Naive thymus-derived CD4-positive, alpha-beta T cell (primary cell): ENCODE measurements around the gene SLC34A3. TPM values are rescaled to one million over a fixed set of nuclear protein-coding genes. Genes with fewer than 3 reads are reported as not detected.

Experiments
- ATAC-seq: fragments of 150-1000 bp; cut with Tn5 transposase; 2 replicates; pipeline ENCODE4 v1.10.0; 2021; ENCODE audit warnings: mild to moderate bottlenecking, moderate library complexity
- CTCF ChIA-PET: fragments of 350-600 bp; sonication (Branson Sonifier 250); formaldehyde crosslinking; loops from one replicate; lab custom pipeline; 2021; ENCODE audit warnings: antibody characterized with exemption; lab: Charles Lee
- POLR2A ChIA-PET: fragments of 350-600 bp; sonication (Branson Sonifier 250); formaldehyde crosslinking; loops from one replicate; lab custom pipeline; 2021; ENCODE audit warnings: antibody characterized with exemption, inconsistent platforms; lab: Charles Lee
- DNase-seq, 9 donors: peaks; one replicate each; pipeline versions ENCODE4 v3.0.0 to v3.0.0-alpha.2; 2020 to 2022; ENCODE audit warnings: mixed read lengths in 1 of 9
- H3K27ac ChIP-seq: one replicate; pipeline ENCODE4 v1.7.0; 2013; ENCODE audit warnings: mild to moderate bottlenecking, low read depth, low read length, moderate library complexity
- H3K27me3 ChIP-seq, 2 donors: one replicate each; pipeline ENCODE4 v1.7.0; 2013; ENCODE audit warnings: low read length in 2 of 2, mild to moderate bottlenecking in 2 of 2, moderate library complexity in 2 of 2; ENCODE audit not compliant: control insufficient read depth in 2 of 2, insufficient read depth in 2 of 2
- H3K36me3 ChIP-seq, 3 experiments: 1 replicate in 2 of 3; 2 replicates in 1 of 3; pipeline ENCODE4 v1.7.0; 2013; ENCODE audit warnings: low read length in 3 of 3, mild to moderate bottlenecking in 3 of 3, moderate library complexity in 1 of 3; ENCODE audit not compliant: insufficient read depth in 3 of 3, control insufficient read depth in 2 of 3
- H3K4me1 ChIP-seq, 2 donors: one replicate each; pipeline ENCODE4 v1.7.0; 2013; ENCODE audit warnings: low read length in 2 of 2, mild to moderate bottlenecking in 2 of 2, moderate library complexity in 1 of 2; ENCODE audit not compliant: control insufficient read depth in 2 of 2, insufficient read depth in 2 of 2
- H3K4me3 ChIP-seq: 2 replicates; pipeline ENCODE4 v1.7.0; 2013; ENCODE audit warnings: mild to moderate bottlenecking, low read length
- H3K9me3 ChIP-seq, 3 experiments: 1 replicate in 2 of 3; 2 replicates in 1 of 3; pipeline ENCODE4 v1.7.0; 2013; ENCODE audit warnings: low read length in 3 of 3; ENCODE audit not compliant: control insufficient read depth in 2 of 3
- H3K27ac Mint-ChIP-seq, 9 donors: one replicate each; pipeline ENCODE4 v1.8.0; 2020 to 2022; ENCODE audit warnings: mixed read lengths in 9 of 9, mild to moderate bottlenecking in 8 of 9, moderate library complexity in 5 of 9, inconsistent platforms in 2 of 9
- H3K27me3 Mint-ChIP-seq, 5 donors: one replicate each; pipeline ENCODE4 v1.8.0; 2021 to 2022; ENCODE audit warnings: mixed read lengths in 5 of 5, mild to moderate bottlenecking in 1 of 5
- H3K36me3 Mint-ChIP-seq, 5 donors: one replicate each; pipeline ENCODE4 v1.8.0; 2020 to 2022; ENCODE audit warnings: mixed read lengths in 5 of 5, mild to moderate bottlenecking in 3 of 5, inconsistent platforms in 1 of 5
- H3K4me1 Mint-ChIP-seq, 7 donors: one replicate each; pipeline ENCODE4 v1.8.0; 2020 to 2022; ENCODE audit warnings: mixed read lengths in 7 of 7, mild to moderate bottlenecking in 3 of 7, inconsistent platforms in 1 of 7
- H3K4me3 Mint-ChIP-seq, 10 donors: one replicate each; pipeline ENCODE4 v1.8.0; 2020 to 2022; ENCODE audit warnings: mild to moderate bottlenecking in 10 of 10, mixed read lengths in 10 of 10, moderate library complexity in 6 of 10, inconsistent platforms in 2 of 10
- H3K9me3 Mint-ChIP-seq, 11 donors: one replicate each; pipeline ENCODE4 v1.8.0; 2020 to 2022; ENCODE audit warnings: mixed read lengths in 11 of 11, mild to moderate bottlenecking in 4 of 11, inconsistent platforms in 1 of 11, moderate library complexity in 1 of 11
- intact Hi-C, 2 donors: fragments of 100-400 bp; cut with micrococcal nuclease; formaldehyde crosslinking; loops; one replicate each; pipeline ENCODE4 v1.15.1; 2023
- polyA plus RNA-seq, 2 donors: library from polyadenylated mRNA; unstranded; fragments of 300-500 nt; fragmentation: Illumina TruSeq; gene quantifications; one replicate each; pipeline ENCODE4 v1.2.3, GENCODE V29; 2021
- total RNA-seq, 6 experiments: library from RNA in 5 of 6; stranded (reverse) in 5 of 6; gene quantifications; 1 replicate in 5 of 6; 2 replicates in 1 of 6; pipeline ENCODE4 v1.2.3 and lab custom pipeline; 2021 to 2026

SLC34A3 gene
- total and polyA plus RNA-seq, 7 experiments from 2014 or later, result 0.16 TPM; not detected in 5

DNA sequence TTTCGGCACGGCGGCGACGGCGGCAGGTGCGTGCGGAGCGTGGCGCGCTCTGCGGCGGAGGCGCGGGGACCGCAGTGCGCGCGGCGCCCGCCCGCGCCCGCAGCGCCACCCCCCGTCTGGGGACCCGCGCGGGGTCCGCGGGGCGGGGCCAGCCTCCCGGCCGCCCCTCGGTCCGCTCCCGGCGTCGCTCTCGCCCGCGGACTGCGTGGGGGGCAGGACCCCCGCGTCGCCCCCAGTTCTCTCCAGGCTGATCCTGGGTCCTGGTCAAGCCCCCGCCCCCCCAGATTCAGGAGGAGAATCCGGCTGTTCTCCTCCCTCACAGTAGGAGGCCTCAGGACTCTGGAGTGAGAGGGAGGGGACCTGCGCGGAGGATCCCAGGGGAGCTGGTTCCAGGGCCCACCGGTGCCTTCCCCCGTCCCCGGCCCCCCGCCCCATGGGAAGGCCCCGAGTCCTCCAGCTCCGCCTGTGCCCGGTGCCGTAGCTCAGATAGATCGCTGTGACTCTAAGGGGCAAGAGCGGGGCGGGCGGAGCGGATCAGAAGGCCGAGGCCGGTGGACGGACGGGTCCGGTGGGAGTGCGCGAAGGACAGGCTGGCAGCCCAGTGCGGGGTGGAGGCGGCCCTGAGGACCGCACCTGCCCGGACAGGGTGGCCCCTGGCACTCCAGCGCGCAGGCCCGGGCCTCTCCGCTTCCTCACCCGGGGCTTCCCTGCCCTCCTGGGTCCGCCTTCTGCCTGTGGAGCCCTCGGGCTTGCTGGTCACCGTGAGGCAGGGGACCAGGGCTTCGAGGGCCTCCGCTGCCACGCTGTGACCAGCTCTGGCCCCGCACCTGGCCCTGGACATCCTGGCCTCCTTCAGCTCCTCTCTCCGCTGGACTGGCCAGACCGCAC lies 8.3 kb upstream of the SLC34A3 start, which contains the start of gene RNF208:
RNF208 (minus strand) TSS at position 51 of the 888 bp plus-strand sequence. CDS start 1,028 bp downstream, outside the sequence.
- peak within 1 kb of the TSS in 5 of 9 donors; percentile 54 to 92 (median 75) for H3K27ac Mint-ChIP-seq
- H3K36me3 Mint-ChIP-seq, result no peaks in the 10 kb centered on the region
- CTCF ChIA-PET, result interaction anchor here (0.9 to 1.5 kb wide), 3 partner anchors 13 to 176 kb away, joined by 3 to 4 read pairs (median 3); partner anchors contain the start of genes NPDC1 and TPRN
- no peaks in the 10 kb centered on the region for H3K27me3 ChIP-seq
- peak within 1 kb of the TSS; percentile 69 for H3K4me3 ChIP-seq
- no peaks in the 10 kb centered on the region for H3K9me3 Mint-ChIP-seq
- no peaks in the 10 kb centered on the region for H3K36me3 ChIP-seq
- H3K4me1 Mint-ChIP-seq, result peaks cover under 1 to 12% (median 4%) of the 10 kb centered on the region in 7 donors
- H3K9me3 ChIP-seq, result no peaks in the 10 kb centered on the region
- POLR2A ChIA-PET, result interaction anchor here (0.8 to 4.9 kb wide), 19 partner anchors 13 to 152 kb away, joined by 3 to 42 read pairs (median 6); partner anchors contain the start of genes ANAPC2, MAN1B1, NDOR1 and SAPCD2
- intact Hi-C loops, result loop anchor here (1.0 to 10.0 kb wide), 17 partner anchors 14 to 675 kb away; partner anchors contain the start of genes ANAPC2 (in 2 of the 2), MAN1B1 (in 2 of the 2), NDOR1 (in 2 of the 2) and NELFB (in 2 of the 2)
- H3K27me3 Mint-ChIP-seq, result peaks cover 0 to 1% (median 0%) of the 10 kb centered on the region in 5 donors
- ATAC-seq (no peak), DNase-seq (peak in 4 of 9 donors; percentile 26 to 51 (median 31))
- H3K27ac ChIP-seq, result peak within 1 kb of the TSS; percentile 80
- peak within 1 kb of the TSS; percentile 78 to 88 (median 82) for H3K4me3 Mint-ChIP-seq
- peaks cover 8% of the 10 kb centered on the region in 2 donors for H3K4me1 ChIP-seq

DNA sequence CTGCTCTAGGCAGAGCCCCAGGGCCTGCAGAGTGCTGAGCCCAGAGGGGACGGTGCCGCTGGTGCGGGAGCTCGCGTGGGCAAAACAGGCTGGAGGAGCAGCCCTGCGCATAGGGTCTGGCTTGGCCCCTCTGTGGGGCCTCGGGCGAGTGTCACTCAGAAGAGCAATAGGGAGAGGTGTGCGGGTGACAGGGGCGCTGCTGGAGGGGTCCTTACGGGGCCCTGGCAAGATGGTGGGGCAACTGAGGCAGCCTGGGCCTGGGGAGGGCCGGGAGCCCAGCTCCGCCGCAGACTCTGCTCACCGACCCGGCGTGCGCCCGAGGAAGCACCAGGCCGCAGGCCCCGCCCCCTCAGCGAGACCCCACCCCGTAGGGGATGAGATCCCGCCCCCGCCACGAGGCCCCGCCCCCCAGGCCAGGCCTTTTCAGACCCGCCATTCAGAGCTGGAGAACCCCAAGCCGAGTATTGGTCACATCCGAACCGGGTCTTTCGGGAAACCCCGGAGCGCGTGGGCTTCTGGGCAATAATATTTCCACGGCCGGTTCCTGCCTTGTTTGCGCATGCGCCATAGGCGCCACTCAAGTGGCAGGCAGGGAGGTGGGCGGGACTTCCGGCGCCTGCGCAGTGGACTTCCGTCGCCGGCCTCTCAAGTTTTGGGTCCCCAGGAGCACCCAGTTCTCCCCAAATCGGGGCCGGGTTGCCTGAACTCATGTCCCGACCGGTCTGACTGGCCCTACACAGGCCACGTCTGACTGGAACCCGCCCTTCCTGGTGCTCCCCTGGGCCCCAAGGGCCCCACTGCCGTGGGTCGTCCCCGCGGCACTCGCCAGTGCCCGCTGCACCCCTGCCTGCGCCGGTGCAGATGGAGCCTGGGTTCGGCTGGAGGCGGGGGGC lies 7.4 kb upstream of the SLC34A3 start:
- peak overlapping the region; percentile 86 for H3K4me3 ChIP-seq
- CTCF ChIA-PET, result interaction anchor here (0.5 to 1.5 kb wide), 5 partner anchors 12 to 226 kb away, joined by 3 to 4 read pairs (median 3); partner anchors contain the start of genes NPDC1 and SSNA1
- H3K9me3 Mint-ChIP-seq, result no peaks in the 10 kb centered on the region

GRCh38 chr9:137224830-137225694 lies 5.6 kb upstream of the SLC34A3 start, which contains the start of gene CYSRT1:
CYSRT1 (plus strand) TSS chr9:137225174; CDS start chr9:137225622, 448 bp downstream.
- intact Hi-C loops, result loop anchor here in 1 of 2 donors (5.0 to 10.0 kb wide), 2 partner anchors 280 to 678 kb away; partner anchors contain the start of genes C8G, FBXW5 and NOTCH1
- Mint-ChIP-seq H3K27me3 (peaks cover 0 to 6% (median 4%) of the 10 kb centered on the region in 5 donors), H3K9me3 (no peaks in the 10 kb centered on the region), H3K27ac (peak within 1 kb of the TSS in 8 of 9 donors; percentile 21 to 92 (median 73)), H3K4me1 (peaks cover 5 to 15% (median 6%) of the 10 kb centered on the region in 7 donors), H3K4me3 (peak within 1 kb of the TSS; percentile 78 to 88 (median 82)), H3K36me3 (no peaks in the 10 kb centered on the region)
- H3K27me3 ChIP-seq, result no peaks in the 10 kb centered on the region
- POLR2A ChIA-PET, result interaction anchor here (0.6 to 4.9 kb wide), 10 partner anchors 16 to 138 kb away, joined by 3 to 42 read pairs (median 6); partner anchors contain the start of genes ANAPC2, MAN1B1, NDOR1 and SSNA1
- DNase-seq (no peak), ATAC-seq (no peak)
- no peaks in the 10 kb centered on the region for H3K36me3 ChIP-seq
- no peaks in the 10 kb centered on the region for H3K9me3 ChIP-seq
- peaks cover 9 to 11% of the 10 kb centered on the region in 2 donors for H3K4me1 ChIP-seq
- H3K27ac ChIP-seq, result peak within 1 kb of the TSS; percentile 91
- peak within 1 kb of the TSS; percentile 86 for H3K4me3 ChIP-seq
- CTCF ChIA-PET, result interaction anchor here (0.9 to 1.2 kb wide), 3 partner anchors 12 to 129 kb away, joined by 3 read pairs; no protein-coding TSS in a partner anchor

More for the DNA sequence above, 7.4 kb upstream of the SLC34A3 start:
- intact Hi-C loops, result loop anchor here (1.0 to 10.0 kb wide), 17 partner anchors 13 to 676 kb away; partner anchors contain the start of genes ANAPC2 (in 2 of the 2), MAN1B1 (in 2 of the 2), NDOR1 (in 2 of the 2) and NELFB (in 2 of the 2)
- peak overlapping the region in 7 of 9 donors; percentile 21 to 92 (median 75) for H3K27ac Mint-ChIP-seq
- no peaks in the 10 kb centered on the region for H3K36me3 ChIP-seq
- H3K27ac ChIP-seq, result peak overlapping the region; percentile 91
- ATAC-seq (peak; percentile 97), DNase-seq (peak; percentile 93 to 99 (median 99))
- H3K27me3 Mint-ChIP-seq, result peaks cover 0 to 6% (median 4%) of the 10 kb centered on the region in 5 donors
- no peaks in the 10 kb centered on the region for H3K36me3 Mint-ChIP-seq
- POLR2A ChIA-PET, result interaction anchor here (0.5 to 4.9 kb wide), 25 partner anchors 13 to 153 kb away, joined by 3 to 42 read pairs (median 4); partner anchors contain the start of genes ANAPC2, MAN1B1, NDOR1 and NELFB
- peaks cover 5 to 15% (median 6%) of the 10 kb centered on the region in 7 donors for H3K4me1 Mint-ChIP-seq
- no peaks in the 10 kb centered on the region for H3K27me3 ChIP-seq
- H3K9me3 ChIP-seq, result no peaks in the 10 kb centered on the region
- H3K4me1 ChIP-seq, result peaks cover 9 to 11% of the 10 kb centered on the region in 2 donors
- peak overlapping the region; percentile 78 to 88 (median 82) for H3K4me3 Mint-ChIP-seq

DNA sequence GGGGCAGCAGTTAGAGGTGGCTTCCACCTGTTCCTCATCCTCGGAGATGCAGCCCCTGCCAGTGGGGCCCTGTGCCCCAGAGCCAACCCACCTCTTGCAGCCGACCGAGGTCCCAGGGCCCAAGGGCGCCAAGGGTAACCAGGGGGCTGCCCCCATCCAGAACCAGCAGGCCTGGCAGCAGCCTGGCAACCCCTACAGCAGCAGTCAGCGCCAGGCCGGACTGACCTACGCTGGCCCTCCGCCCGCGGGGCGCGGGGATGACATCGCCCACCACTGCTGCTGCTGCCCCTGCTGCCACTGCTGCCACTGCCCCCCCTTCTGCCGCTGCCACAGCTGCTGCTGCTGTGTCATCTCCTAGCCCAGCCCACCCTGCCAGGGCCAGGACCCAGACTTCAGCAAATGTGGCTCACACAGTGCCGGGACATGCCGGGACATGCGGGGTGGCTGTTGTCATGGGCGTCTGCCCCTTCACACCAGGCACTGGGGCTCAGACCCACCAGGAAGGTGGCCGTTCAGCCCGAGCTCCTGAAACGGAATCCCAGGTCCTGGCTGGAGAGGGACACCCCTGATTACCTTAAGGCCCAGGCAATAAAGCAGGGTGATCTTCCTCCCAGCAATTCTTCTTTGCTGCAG lies 4.9 kb upstream of the SLC34A3 start:
- Mint-ChIP-seq H3K4me1 (peaks cover 5 to 14% (median 6%) of the 10 kb centered on the region in 7 donors), H3K36me3 (no peaks in the 10 kb centered on the region), H3K4me3 (peak overlapping the region in 1 of 10 donors; percentile 18), H3K9me3 (no peaks in the 10 kb centered on the region), H3K27ac (no peak overlapping the region), H3K27me3 (peaks cover 0 to 6% (median 4%) of the 10 kb centered on the region in 5 donors)
- DNase-seq (no peak), ATAC-seq (no peak)
- ChIA-PET CTCF (interaction anchor here (0.8 to 2.3 kb wide), 6 partner anchors 11 to 179 kb away, joined by 3 to 13 read pairs (median 4); no protein-coding TSS in a partner anchor), POLR2A (interaction anchor here (0.6 to 3.2 kb wide), 6 partner anchors 15 to 139 kb away, joined by 3 to 9 read pairs (median 6); partner anchors contain the start of genes MAN1B1 and TUBB4B)
- Histone ChIP-seq H3K4me1 (peaks cover 9 to 11% of the 10 kb centered on the region in 2 donors), H3K27me3 (no peaks in the 10 kb centered on the region), H3K9me3 (no peaks in the 10 kb centered on the region), H3K27ac (no peak overlapping the region), H3K4me3 (no peak overlapping the region), H3K36me3 (no peaks in the 10 kb centered on the region)
- intact Hi-C loops, result loop anchor here in 1 of 2 donors (10.0 kb wide), 1 partner anchor 281 kb away; the partner anchor contains the start of genes C8G and FBXW5
